CD4-positive, alpha-beta T cell treated with Interleukin-17A for 4 hours (primary cell): ENCODE results near the gene MRPS31.
"Not testable (repeated sequence)": the region's sequence is repeated elsewhere in the genome, so short reads cannot be mapped to it uniquely, and the experiment has no call there.

Experiments
- DNase-seq: peaks from one replicate; pipeline ENCODE4 v3.0.0-alpha.2; 2020; ENCODE audit warnings: mixed read lengths

The MRPS31 gene

DNA sequence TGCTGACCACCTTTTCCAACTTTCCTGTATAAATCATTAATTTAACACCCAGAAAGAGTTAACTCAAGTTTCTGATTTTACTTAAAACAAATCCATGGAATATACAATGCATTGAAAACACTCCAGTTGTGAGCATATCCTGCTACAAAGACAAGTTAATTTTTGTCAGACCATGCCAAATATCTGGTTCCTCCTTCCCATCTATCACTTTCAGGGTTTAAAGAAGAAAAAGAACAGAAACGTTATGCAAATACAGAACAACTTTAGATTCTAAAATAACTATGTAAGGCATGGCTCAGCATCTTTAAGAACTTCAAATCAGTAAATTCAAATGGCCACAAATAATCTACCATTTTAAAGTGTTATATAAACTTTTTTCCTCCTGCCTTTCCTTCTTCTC is 14.9 kb downstream of the MRPS31 start:
- DNase-seq, result no peak

GRCh38 chr13:40755082-40755700 is 15.8 kb downstream of the MRPS31 start:
- DNase-seq, result no peak

GRCh38 chr13:40749327-40749726 is 21.7 kb downstream of the MRPS31 start:
- DNase-seq, result no peak

GRCh38 chr13:40735232-40735548 is 35.8 kb downstream of the MRPS31 start:
- DNase-seq, result not testable (repeated sequence)

DNA sequence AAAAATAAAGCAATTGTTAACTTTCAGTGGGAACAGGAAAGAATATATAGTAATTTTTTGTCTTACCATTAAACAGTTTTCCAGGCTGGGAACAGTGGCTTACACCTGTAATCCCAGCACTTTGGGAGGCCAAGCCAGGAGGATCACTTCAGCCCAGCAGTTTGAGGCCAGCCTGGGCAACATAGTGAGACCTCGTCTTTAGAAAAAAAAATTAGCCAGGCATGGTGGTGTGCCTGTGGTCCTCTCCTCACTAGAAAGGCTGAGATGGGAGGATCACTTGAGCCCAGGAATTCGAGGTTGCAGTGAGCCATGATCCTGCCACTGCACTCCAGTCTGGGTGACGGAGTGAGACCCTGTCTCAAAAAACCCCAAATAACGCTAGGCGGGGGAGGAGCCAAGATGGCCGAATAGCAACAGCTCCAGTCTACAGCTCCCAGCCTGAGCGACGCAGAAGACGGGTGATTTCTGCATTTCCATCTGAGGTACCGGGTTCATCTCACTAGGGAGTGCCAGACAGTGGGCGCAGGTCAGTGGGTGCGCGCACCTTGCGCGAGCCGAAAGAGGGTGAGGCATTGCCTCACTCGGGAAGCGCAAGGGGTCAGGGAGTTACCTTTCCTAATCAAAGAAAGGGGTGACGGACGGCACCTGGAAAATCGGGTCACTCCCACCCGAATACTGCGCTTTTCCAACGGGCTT is 36.3 kb downstream of the MRPS31 start:
- not testable (repeated sequence) for DNase-seq

DNA sequence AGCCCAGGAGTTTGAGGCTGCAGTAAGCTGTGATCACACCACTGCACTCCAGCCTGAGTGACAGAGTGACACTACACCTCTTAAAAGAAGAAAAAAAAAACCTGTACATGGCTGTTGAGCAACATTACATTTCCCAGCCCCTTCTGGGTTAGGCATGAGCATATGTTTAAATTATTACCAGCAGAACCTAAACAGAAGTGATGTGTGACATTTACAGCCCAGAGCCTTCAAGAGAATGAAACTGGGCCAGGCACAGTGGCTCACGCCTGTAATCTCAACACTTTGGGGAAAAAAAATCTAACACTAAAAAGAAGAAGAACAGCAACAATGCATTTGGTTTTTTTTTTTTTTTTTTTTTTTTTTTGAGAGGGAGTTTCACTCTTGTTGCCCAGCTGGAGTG is 38.3 kb downstream of the MRPS31 start:
- DNase-seq, result no peak

DNA sequence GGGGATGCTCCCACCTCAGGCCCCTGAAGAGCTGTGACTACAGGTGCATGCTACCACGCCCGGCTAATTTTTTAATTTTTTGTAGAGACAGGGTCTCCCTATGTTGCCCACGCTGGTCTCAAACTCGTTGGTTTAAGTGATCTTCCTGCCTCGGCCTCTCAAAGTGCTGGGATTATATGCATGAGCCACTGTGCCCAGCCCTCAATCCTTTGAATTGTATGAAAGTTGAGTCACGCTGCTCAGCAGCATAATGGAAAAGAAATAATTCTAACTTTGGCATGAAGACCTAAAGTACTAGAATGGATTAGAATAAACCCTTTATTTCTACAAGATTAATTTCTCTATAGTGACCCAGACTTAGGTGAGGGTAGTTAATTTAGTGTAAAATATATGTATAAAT is 42.4 kb downstream of the MRPS31 start:
- DNase-seq, result no peak

- DNase-seq, result not testable (repeated sequence)
Measured at GRCh38 chr13:40714433-40714832, 56.6 kb downstream of the MRPS31 start.

DNA sequence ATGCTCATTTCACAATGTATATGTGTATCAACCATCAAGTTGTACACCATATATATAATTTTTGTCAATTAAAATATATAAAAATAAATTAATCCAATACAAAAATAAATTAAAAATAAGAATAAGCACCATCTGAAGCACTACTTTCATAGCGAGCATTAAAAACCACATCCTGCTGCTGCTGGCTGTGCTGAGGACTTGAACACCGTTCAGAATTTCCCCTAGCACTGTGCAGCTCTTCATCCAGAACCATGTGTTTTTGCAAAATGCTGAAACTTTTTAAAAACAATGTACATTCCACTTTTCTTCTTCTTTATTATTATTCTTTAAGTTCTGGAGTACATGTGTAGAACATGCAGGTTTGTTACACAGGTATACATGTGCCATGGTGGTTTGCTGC is 64.6 kb downstream of the MRPS31 start:
- peak; percentile 26 for DNase-seq

DNA sequence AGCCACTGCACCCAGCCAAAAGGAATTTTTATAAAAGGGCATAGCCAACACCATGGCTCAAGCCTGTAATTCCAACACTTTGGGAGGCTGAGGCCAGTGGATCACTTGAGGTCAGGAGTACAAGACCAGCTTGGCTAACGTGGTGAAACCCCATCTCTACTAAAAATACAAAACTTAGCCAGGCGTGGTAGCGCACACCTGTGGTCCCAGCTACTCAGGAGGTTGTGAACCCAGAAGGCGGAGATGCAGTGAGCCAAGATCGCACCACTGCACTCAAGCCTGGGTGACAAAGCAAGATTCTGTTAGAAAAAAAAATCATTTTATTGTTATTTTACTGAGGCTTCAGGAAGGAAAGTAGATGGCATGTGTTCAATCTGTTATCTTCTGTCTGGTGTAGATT is 73.3 kb downstream of the MRPS31 start:
- no peak for DNase-seq

DNA sequence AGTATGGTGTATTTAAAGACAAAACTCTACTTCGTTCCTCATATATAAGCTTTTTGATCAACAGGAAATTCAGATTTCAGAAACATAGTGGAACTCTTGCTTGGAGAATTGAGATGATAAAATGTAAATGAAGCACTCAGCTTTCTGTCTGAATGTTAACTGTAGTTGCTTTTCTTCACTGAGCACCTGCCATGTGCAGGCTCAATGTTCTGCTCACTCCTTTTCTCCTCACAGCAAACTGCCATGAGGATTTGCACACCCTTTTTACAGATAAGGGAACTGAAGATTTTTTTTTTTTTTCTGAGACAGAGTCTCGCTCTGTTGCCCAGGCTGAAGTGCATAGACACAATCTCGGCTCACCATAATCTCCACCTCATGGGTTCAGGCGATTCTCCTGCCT is 76.6 kb downstream of the MRPS31 start:
- DNase-seq, result no peak

DNA sequence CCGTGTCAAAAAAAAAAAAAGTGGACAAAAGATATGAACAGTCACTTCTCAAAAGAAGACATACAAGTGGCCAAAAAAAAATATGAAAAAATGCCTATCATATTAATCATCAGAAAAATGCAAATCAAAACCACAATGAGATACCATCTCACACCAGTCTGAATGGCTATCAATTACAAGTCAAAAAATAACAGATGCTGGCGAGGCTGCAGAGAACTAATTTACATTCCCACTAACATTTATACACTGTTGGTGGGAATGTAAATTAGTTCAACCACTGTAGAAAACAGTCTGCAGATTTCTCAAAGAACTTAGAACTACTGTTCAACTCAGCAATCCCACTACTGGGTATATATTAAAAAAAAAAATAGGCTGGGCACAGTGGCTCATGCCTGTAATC is 78.0 kb downstream of the MRPS31 start:
- DNase-seq, result no peak

GRCh38 chr13:40688781-40689180 is 82.2 kb downstream of the MRPS31 start:
- DNase-seq, result no peak

GRCh38 chr13:40682449-40683240 is 88.3 kb downstream of the MRPS31 start:
- DNase-seq, result no peak

DNA sequence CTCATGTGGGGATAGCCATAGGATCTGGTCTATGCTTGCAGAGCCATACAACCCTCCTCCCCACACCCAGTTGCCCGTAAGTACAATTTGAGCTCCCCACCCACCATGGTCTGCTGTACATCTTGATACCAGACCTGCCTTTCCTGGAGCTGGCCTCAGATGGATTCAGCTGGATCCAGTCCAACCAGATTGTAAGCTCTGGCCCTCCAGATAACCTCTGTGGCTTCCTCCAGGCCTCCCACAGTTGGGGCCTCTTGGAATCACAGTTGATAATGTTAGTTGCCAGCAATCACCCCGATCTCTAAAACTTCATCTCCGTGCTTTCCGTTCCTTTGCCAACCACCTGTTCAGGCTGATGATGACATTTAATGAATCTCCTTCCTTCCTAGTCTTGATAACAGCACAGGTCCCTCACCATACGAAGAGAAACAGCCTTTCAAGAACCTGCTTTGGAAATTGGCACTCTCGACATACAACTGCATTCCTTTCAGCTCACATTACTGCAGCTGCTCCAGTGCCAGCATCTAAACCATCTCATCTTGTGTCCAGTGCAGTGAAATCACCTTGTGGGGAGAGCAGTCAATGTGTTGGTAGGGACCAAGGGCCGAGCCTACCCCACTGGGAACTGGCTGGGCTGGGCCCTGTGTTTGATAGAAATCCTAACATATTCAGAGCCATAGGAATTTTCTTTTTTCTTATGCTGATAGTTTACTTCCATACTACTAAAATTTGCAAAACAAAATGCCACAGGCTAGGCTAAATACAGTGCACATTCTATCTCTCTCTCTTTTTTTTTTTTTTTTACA is 89.4 kb downstream of the MRPS31 start:
- DNase-seq, result no peak

GRCh38 chr13:40680659-40681323 is 90.2 kb downstream of the MRPS31 start:
- no peak for DNase-seq

GRCh38 chr13:40679480-40679985 is 91.5 kb downstream of the MRPS31 start:
- no peak for DNase-seq
